Epidermal melanocyte (primary cell): ENCODE results near the gene LACRT.
"Not testable (repeated sequence)": the region's sequence is repeated elsewhere in the genome, so short reads cannot be mapped to it uniquely, and the experiment has no call there.

Experiments used
- DNase-seq: peaks from one replicate; pipeline ENCODE4 v3.0.0; 2011; ENCODE audit warnings: low spot score; ENCODE audit not compliant: insufficient read length

The LACRT gene

GRCh38 chr12:54634795-54635194 lies at the start of gene LACRT:
Gene LACRT (minus strand): TSS chr12:54634895. CDS start chr12:54634841, 54 bp downstream.
- no peak for DNase-seq

DNA sequence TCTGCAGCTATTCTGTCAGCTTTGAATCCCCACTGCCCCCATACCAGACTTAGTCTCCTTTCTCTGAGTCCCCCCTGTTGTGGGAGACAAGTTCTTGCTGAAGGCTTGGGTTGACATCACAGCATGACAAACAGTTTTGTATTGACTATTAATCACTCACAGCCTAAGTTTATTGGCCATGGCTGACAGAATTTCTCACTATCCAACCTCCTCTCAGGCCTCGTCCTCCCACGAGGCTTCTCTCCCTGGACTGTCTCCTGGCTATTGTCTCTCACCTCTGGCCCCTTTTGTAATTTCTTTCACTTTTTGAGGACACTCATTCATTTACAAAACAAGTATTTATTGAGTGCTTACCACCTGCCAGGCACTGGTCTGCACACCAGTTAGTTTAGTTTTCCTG lies 48.7 kb upstream of the LACRT start:
- DNase-seq, result no peak

DNA sequence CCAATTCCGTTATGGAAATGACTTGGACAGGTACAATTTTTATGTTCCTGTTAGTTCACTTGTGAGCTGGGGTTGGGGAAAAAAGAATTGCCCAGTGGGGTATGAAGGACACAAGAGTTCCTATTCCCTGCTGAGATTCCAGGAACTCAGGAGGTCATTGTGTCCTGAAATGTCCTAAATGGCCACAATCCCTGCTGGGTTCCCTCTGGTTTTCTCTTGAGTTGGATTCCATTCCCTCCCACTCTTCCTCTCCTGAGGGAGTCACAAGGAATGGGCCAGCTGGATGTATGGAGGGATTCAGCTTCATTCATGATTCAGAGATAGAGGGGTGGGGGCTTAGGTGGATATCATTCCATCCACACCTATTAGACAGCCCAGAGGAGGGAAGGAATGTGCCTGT lies 48.0 kb upstream of the LACRT start:
- DNase-seq, result no peak

GRCh38 chr12:54680374-54680773 lies 45.7 kb upstream of the LACRT start:
- DNase-seq, result no peak

GRCh38 chr12:54678131-54678530 lies 43.4 kb upstream of the LACRT start:
- no peak for DNase-seq

- DNase-seq, result no peak
Measured at GRCh38 chr12:54667945-54668344, 33.2 kb upstream of the LACRT start.

DNA sequence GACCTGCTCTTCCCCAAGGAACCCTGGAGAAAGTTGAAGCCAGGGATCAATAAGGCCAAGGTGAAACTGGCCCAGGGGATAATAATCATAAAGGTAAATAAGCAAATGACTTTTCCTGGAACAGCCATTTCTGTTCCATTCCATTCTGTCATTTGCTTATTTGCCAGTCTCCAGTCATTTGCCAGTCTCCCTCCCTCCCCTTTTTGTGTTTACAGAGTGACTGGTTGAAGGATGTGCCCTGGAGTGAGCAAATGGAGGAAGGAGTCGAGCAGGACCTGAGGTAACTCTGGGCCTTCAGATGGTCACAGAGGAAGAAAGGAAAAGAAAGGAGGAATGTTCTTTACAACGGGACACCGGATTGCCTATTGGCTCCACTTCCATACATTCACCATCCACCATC lies 31.3 kb upstream of the LACRT start:
- no peak for DNase-seq

GRCh38 chr12:54665022-54665635 lies 30.4 kb upstream of the LACRT start:
- not testable (repeated sequence) for DNase-seq

DNA sequence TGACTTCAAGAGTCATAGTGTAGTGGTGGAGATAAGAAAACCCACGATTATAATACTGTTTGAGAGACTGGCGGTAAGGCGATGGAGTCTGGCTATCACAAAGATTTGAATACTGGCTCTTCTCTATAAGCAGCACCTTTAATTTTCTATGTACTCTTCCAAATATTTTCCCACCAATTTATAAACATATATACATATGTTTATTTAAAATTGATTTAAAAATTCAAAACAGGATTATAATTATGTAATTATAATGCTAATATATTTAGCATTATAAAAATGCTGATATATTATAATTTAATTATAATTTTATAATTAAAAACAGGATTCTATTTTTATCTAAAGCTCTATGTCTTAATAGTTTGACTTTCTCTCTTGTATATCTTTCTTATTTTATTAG lies 28.9 kb upstream of the LACRT start:
- no peak for DNase-seq

DNA sequence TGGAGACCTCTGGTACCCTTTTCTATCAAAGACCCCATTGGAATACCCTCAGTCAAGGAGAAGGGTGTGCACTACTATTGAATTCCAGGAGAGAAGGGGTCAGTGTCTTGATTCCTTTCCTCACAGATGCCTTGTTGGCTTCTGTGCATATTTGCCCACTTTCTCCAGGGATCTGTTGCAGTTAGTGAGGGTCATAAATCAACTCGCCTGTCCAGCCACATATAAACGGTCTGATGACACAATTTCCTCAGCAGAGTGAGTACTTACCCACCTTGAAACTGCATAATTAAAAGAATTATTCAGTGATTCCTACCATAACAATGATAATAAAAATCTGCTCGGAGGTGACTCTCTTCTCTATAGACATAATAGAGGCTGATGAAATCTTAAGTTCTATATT lies 27.3 kb upstream of the LACRT start:
- DNase-seq, result no peak

DNA sequence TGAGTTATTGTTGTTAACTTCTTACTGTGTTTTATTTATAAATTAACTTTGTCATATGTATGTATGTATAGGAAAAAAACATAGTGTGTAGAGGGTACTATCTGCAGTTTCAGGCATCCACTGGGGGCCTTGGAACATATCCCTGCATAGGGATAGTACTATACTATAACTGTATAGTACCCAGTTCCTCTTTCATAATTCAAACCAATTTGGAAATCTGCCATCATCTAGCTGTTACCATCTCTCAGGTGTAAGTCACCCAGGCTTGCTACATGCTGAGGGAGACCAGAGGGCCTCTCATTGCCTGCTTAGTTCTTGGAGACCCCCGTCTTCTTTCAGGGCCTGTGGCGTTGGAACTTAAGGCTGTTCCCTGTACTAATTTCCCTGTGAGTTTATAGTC lies 26.4 kb upstream of the LACRT start:
- no peak for DNase-seq

- no peak for DNase-seq
Measured at GRCh38 chr12:54660320-54660962, 25.7 kb upstream of the LACRT start.

- DNase-seq, result no peak
Measured at GRCh38 chr12:54658306-54659264, 23.9 kb upstream of the LACRT start.

DNA sequence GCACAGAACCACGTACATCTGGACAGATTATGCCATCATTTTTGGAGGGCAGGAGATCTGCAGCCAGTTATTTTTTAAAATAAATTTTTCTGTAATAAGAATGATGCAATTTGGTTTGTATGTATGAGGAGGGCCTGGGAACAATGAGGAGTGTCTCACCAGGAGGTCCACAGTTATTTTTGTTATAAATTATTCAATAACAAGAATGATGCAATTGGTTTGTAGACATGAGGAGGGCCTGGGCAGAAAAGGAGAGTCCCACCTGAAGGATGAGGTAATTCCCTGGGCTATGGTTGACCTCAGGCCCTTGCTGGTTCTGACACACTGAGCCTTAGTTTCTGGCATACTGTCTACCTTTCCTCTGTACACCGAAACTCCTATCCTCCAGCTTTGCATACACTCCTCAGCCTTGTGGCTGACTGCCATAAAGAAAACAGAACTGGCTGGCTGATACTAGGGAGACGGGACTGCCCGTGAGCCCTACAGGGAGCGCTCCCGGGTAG lies 22.5 kb upstream of the LACRT start:
- DNase-seq, result no peak

DNA sequence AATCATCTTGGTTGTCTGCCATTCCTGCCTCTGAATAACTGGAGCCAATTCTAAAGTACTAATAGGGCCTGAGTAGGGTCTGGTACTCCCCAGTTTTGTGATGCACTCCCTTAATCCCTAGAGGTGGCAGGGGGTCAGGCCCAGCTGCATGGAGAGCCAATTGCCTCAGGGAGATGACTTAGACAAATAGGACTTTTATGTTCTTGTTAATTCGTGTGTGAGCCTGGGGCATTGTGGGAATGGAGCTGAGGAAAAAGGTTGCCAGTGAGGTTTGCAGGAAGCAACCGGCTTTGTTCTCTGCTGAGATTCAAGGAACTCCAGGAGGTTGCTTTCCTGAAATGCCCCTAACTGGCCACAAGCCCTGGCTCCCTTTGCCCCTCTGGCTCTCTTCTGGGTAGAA lies 20.2 kb upstream of the LACRT start:
- no peak for DNase-seq

GRCh38 chr12:54653025-54653424 lies 18.3 kb upstream of the LACRT start:
- no peak for DNase-seq

GRCh38 chr12:54650889-54651288 lies 16.2 kb upstream of the LACRT start:
- DNase-seq, result no peak

- DNase-seq, result no peak
Measured at GRCh38 chr12:54650409-54650808, 15.7 kb upstream of the LACRT start.

GRCh38 chr12:54649825-54650224 lies 15.1 kb upstream of the LACRT start:
- DNase-seq, result no peak

DNA sequence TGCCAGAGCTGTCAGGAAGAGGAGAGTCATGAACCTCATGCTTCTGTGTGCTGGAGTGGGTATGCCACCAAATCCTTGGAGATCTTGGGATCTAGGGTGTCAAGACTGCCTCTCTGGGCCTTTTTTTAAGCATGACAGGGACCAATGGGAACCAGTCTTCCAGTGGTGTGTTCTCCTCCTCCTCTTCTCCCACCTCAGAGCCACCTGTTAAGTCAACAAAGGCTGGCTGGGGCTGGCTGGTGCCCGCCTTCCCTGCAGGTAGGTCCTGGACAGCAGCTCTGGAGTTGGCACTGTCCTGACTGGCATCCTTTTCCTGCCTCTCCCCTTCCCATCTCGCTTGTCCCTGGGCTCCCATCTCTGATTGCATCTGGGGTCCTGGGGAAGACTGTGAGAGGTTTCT lies 13.6 kb upstream of the LACRT start, which contains the start of gene DCD:
Gene DCD, minus strand, starts transcription at position 101 of the 400 bp plus-strand sequence. Its CDS starts 62 bp downstream, at position 39.
- no peak for DNase-seq

DNA sequence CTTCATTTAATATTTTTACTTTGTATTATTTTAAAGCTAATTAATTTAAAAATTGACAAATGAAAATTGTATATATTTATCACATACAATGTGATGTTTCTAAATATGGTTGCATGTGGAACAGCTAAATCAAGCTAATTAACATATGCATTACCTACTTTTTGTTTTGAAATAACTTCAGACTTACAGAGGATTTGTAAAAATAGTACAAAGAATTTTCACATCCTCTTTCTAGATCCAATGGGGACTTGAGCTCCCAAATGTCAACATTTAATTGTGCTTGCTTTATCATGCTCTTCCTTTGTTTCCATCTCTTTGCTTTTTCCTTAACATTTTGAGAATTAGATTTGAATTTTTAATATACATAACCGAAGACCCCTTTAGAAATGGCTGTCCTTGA lies 6.9 kb upstream of the LACRT start:
- DNase-seq, result no peak

DNA sequence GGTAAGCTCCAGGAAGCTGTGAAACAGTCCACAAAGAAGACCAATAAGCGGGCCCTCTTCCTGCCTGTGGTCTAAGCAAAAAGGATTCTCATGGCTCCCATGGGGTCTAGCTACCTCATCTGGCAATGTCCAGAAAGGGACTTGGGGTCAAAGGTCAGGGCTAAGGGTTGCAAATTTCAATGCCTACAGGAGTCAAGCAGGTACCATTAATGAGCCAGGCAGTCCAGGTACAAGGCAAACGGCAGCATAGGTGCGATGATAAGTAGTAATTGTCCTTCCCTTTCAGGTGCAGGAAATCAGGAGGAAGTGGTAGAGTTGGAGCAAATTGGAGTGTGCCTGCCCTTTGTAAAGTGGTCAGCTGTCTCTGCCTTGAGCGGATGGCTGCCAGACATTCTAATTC lies 6.4 kb upstream of the LACRT start:
- no peak for DNase-seq
